Neuronal stem cell (in vitro differentiated cells): Measurements from ENCODE around the gene RAB27A.

ENCODE experiments used
- DNase-seq: peaks from one replicate; pipeline ENCODE4 v3.0.0-alpha.2; 2013; ENCODE audit warnings: low spot score
- H2AFZ ChIP-seq: one replicate; pipeline ENCODE4 v1.6.1; 2013; ENCODE audit warnings: mild to moderate bottlenecking, low read length, inconsistent platforms
- H2AK5ac ChIP-seq: 2 replicates; pipeline ENCODE4 v1.6.1; 2013; ENCODE audit warnings: low read depth, mild to moderate bottlenecking, inconsistent platforms, low read length, moderate library complexity, mixed read lengths
- H2BK120ac ChIP-seq: 2 replicates; pipeline ENCODE4 v1.6.1; 2013; ENCODE audit warnings: low read depth, mild to moderate bottlenecking, inconsistent platforms, low read length, moderate library complexity, mixed read lengths
- H2BK12ac ChIP-seq: one replicate; pipeline ENCODE4 v1.6.1; 2013; ENCODE audit warnings: low read length, inconsistent platforms
- H2BK15ac ChIP-seq: 2 replicates; pipeline ENCODE4 v1.6.1; 2013; ENCODE audit warnings: mild to moderate bottlenecking, low read length, inconsistent platforms, mixed read lengths
- H2BK5ac ChIP-seq: one replicate; pipeline ENCODE4 v1.6.1; 2013; ENCODE audit warnings: inconsistent platforms, mild to moderate bottlenecking, low read length, moderate library complexity
- H3K14ac ChIP-seq: one replicate; pipeline ENCODE4 v1.6.1; 2013; ENCODE audit warnings: low read length, inconsistent platforms
- H3K18ac ChIP-seq: 2 replicates; pipeline ENCODE4 v1.6.1; 2013; ENCODE audit warnings: low read length, inconsistent platforms
- H3K23ac ChIP-seq: 2 replicates; pipeline ENCODE4 v1.6.1; 2013; ENCODE audit warnings: low read depth, mild to moderate bottlenecking, mixed read lengths, low read length, inconsistent platforms; ENCODE audit not compliant: poor library complexity
- H3K27ac ChIP-seq: replicated peaks from 3 replicates; pipeline ENCODE4 v1.5.1; 2013; ENCODE audit warnings: low read length, inconsistent platforms
- H3K27me3 ChIP-seq, 3 experiments: 2 replicates each; pipeline ENCODE4 v1.6.1; 2013; ENCODE audit warnings: low read length in 3 of 3, mild to moderate bottlenecking in 2 of 3, inconsistent platforms in 1 of 3, low read depth in 1 of 3, mixed read lengths in 1 of 3, moderate library complexity in 1 of 3; ENCODE audit not compliant: control insufficient read depth in 3 of 3, insufficient read depth in 3 of 3
- H3K36me3 ChIP-seq, 2 donors: replicated peaks in 1 of 2; 2 replicates each; pipeline ENCODE4 v1.6.1; 2013; ENCODE audit warnings: low read length in 2 of 2; ENCODE audit not compliant: control insufficient read depth in 2 of 2, insufficient read depth in 2 of 2
- H3K4ac ChIP-seq: 2 replicates; pipeline ENCODE4 v1.6.1; 2013; ENCODE audit warnings: inconsistent platforms, mild to moderate bottlenecking, low read length, moderate library complexity
- H3K4me1 ChIP-seq, 2 donors: 1 replicate in 1 of 2; 2 replicates in 1 of 2; pipeline ENCODE4 v1.6.1; 2013; ENCODE audit warnings: low read length in 2 of 2, low read depth in 1 of 2; ENCODE audit not compliant: control insufficient read depth in 2 of 2, insufficient read depth in 1 of 2
- H3K4me2 ChIP-seq: one replicate; pipeline ENCODE4 v1.6.1; 2013; ENCODE audit warnings: mild to moderate bottlenecking, low read length, inconsistent platforms; ENCODE audit not compliant: insufficient read depth, poor library complexity, severe bottlenecking
- H3K4me3 ChIP-seq, 2 donors: 2 replicates each; pipeline ENCODE4 v1.5.1; 2013; ENCODE audit warnings: low read length in 2 of 2, mild to moderate bottlenecking in 2 of 2, inconsistent platforms in 1 of 2, moderate library complexity in 1 of 2
- H3K79me1 ChIP-seq: one replicate; pipeline ENCODE4 v1.6.1; 2013; ENCODE audit warnings: low read depth, mild to moderate bottlenecking, inconsistent platforms, low read length, moderate library complexity
- H3K9ac ChIP-seq: one replicate; pipeline ENCODE4 v1.6.1; 2013; ENCODE audit warnings: mild to moderate bottlenecking, low read depth, low read length, inconsistent platforms; ENCODE audit not compliant: poor library complexity
- H3K9me3 ChIP-seq, 2 donors: replicated peaks in 1 of 2; 2 replicates each; pipeline versions ENCODE3 to v1.6.1; 2013; ENCODE audit warnings: low read length in 2 of 2, mild to moderate bottlenecking in 2 of 2, inconsistent platforms in 1 of 2, low read depth in 1 of 2, mixed read lengths in 1 of 2, moderate library complexity in 1 of 2; ENCODE audit not compliant: control insufficient read depth in 2 of 2, insufficient read depth in 1 of 2
- H4K8ac ChIP-seq: one replicate; pipeline ENCODE4 v1.6.1; 2013; ENCODE audit warnings: low read depth, mild to moderate bottlenecking, inconsistent platforms, low read length, moderate library complexity
- H4K91ac ChIP-seq: one replicate; pipeline ENCODE4 v1.6.1; 2013; ENCODE audit warnings: low read length, low read depth, mild to moderate bottlenecking, inconsistent platforms; ENCODE audit not compliant: poor library complexity
- WGBS, 2 donors: extraction: QIAGEN DNeasy Blood & Tissue Kit; methylation state at CpG; one replicate each; pipeline ENCODE4 v1.1.7; 2013; ENCODE audit warnings: missing lambda C conversion rate in 2 of 2, mixed read lengths in 1 of 2; ENCODE audit not compliant: insufficient read length in 2 of 2, insufficient replicate concordance in 1 of 2; ENCODE audit errors: extremely low coverage in 2 of 2; 5-methylcytosine and 5-hydroxymethylcytosine counted together

RAB27A gene

GRCh38 chr15:55237219-55238130, 52.1 kb downstream of the RAB27A start:
- no peak overlapping the region for H2BK120ac ChIP-seq
- H3K18ac ChIP-seq: no peak overlapping the region
- no peak overlapping the region for H3K4me3 ChIP-seq
- H2BK5ac ChIP-seq: no peak overlapping the region
- no peak overlapping the region for H4K91ac ChIP-seq
- no peak overlapping the region for H2AK5ac ChIP-seq
- no peak overlapping the region for H4K8ac ChIP-seq
- H2BK15ac ChIP-seq: no peak overlapping the region
- no peaks in the 10 kb centered on the region for H3K9me3 ChIP-seq
- no peaks in the 10 kb centered on the region for H3K36me3 ChIP-seq
- no peaks in the 10 kb centered on the region for H3K27me3 ChIP-seq
- no peak overlapping the region for H3K14ac ChIP-seq
- H2BK12ac ChIP-seq: no peak overlapping the region
- H3K9ac ChIP-seq: no peak overlapping the region
- H3K4me1 ChIP-seq: no peaks in the 10 kb centered on the region
- H3K4ac ChIP-seq: no peak overlapping the region
- H3K4me2 ChIP-seq: no peak overlapping the region
- no peak overlapping the region for H2AFZ ChIP-seq
- no peak overlapping the region for H3K27ac ChIP-seq
- no CpG with 5 or more reads among the region's 6 CpGs for WGBS, 2 donors
- H3K23ac ChIP-seq: no peak overlapping the region
- DNase-seq: no peak
- H3K79me1 ChIP-seq: no peaks in the 10 kb centered on the region

- Histone ChIP-seq H2BK5ac (no peak overlapping the region), H4K91ac (no peak overlapping the region), H2AK5ac (no peak overlapping the region), H3K14ac (no peak overlapping the region), H2AFZ (no peak overlapping the region), H3K4ac (no peak overlapping the region), H3K9me3 (no peaks in the 10 kb centered on the region), H3K27me3 (no peaks in the 10 kb centered on the region), H3K36me3 (no peaks in the 10 kb centered on the region), H3K23ac (no peak overlapping the region), H3K18ac (no peak overlapping the region), H2BK12ac (no peak overlapping the region), H2BK120ac (no peak overlapping the region), H2BK15ac (no peak overlapping the region), H3K4me1 (no peaks in the 10 kb centered on the region), H4K8ac (no peak overlapping the region), H3K4me2 (no peak overlapping the region), H3K79me1 (no peaks in the 10 kb centered on the region), H3K9ac (no peak overlapping the region), H3K27ac (no peak overlapping the region), H3K4me3 (no peak overlapping the region)
- no peak for DNase-seq
- WGBS, 2 donors: no CpG with 5 or more reads among the region's 4 CpGs
Observed at GRCh38 chr15:55235546-55236036, 54.0 kb downstream of the RAB27A start.

- no peak overlapping the region for H3K4me2 ChIP-seq
- H3K36me3 ChIP-seq: no peaks in the 10 kb centered on the region
- no peaks in the 10 kb centered on the region for H3K79me1 ChIP-seq
- H3K18ac ChIP-seq: no peak overlapping the region
- no peaks in the 10 kb centered on the region for H3K27me3 ChIP-seq
- H4K8ac ChIP-seq: no peak overlapping the region
- H3K9me3 ChIP-seq: no peaks in the 10 kb centered on the region
- no peaks in the 10 kb centered on the region for H3K4me1 ChIP-seq
- no peak overlapping the region for H3K4me3 ChIP-seq
- DNase-seq: no peak
- H3K4ac ChIP-seq: no peak overlapping the region
- H2AFZ ChIP-seq: no peak overlapping the region
- H3K14ac ChIP-seq: no peak overlapping the region
- H2BK15ac ChIP-seq: no peak overlapping the region
- no CpG with 5 or more reads among the region's 1 CpG for WGBS, 2 donors
- H3K9ac ChIP-seq: no peak overlapping the region
- H2BK12ac ChIP-seq: no peak overlapping the region
- no peak overlapping the region for H4K91ac ChIP-seq
- no peak overlapping the region for H3K27ac ChIP-seq
- no peak overlapping the region for H2BK5ac ChIP-seq
- no peak overlapping the region for H2AK5ac ChIP-seq
- no peak overlapping the region for H2BK120ac ChIP-seq
- no peak overlapping the region for H3K23ac ChIP-seq
Observed at GRCh38 chr15:55234800-55235104, 54.9 kb downstream of the RAB27A start.

GRCh38 chr15:55234104-55234799, 55.4 kb downstream of the RAB27A start:
- H3K4me3 ChIP-seq: no peak overlapping the region
- H3K4ac ChIP-seq: no peak overlapping the region
- no peak overlapping the region for H3K14ac ChIP-seq
- no peak overlapping the region for H4K8ac ChIP-seq
- H2BK12ac ChIP-seq: no peak overlapping the region
- no peak overlapping the region for H4K91ac ChIP-seq
- H2BK15ac ChIP-seq: no peak overlapping the region
- no peak overlapping the region for H3K9ac ChIP-seq
- WGBS, 2 donors: no CpG with 5 or more reads among the region's 2 CpGs
- H3K36me3 ChIP-seq: no peaks in the 10 kb centered on the region
- H2AFZ ChIP-seq: no peak overlapping the region
- no peak overlapping the region for H2BK5ac ChIP-seq
- H2BK120ac ChIP-seq: no peak overlapping the region
- H3K79me1 ChIP-seq: no peaks in the 10 kb centered on the region
- no peak overlapping the region for H3K27ac ChIP-seq
- H3K4me2 ChIP-seq: no peak overlapping the region
- no peak overlapping the region for H3K23ac ChIP-seq
- H3K9me3 ChIP-seq: no peaks in the 10 kb centered on the region
- H3K27me3 ChIP-seq: no peaks in the 10 kb centered on the region
- H2AK5ac ChIP-seq: no peak overlapping the region
- no peak for DNase-seq
- no peaks in the 10 kb centered on the region for H3K4me1 ChIP-seq
- H3K18ac ChIP-seq: no peak overlapping the region
